ENCODE measurements around the gene STAT5A.

Gene STAT5A

GRCh38 chr17:42275527-42276358 is 12.6 kb upstream of the STAT5A start (continued):
- TF ChIP-seq PRDM4 (tag by site-specific recombination; IDR thresholded peaks at IDR 0.05) (no peak), ZSCAN4 (tag by site-specific recombination; IDR thresholded peaks at IDR 0.05) (no peak), ZNF514 (tag by site-specific recombination; IDR thresholded peaks at IDR 0.05) (no peak), KLF9 (tag by site-specific recombination; IDR thresholded peaks at IDR 0.05; ENCODE audit: low read depth) (peak; percentile 49), SP2 (tag by site-specific recombination; IDR thresholded peaks at IDR 0.05) (no peak), ZBTB26 (tag by site-specific recombination; optimal IDR thresholded peaks at IDR 0.05) (peak; percentile 67), ZNF169 (tag by site-specific recombination; IDR thresholded peaks at IDR 0.05) (no peak), ZNF626 (tag by site-specific recombination; IDR thresholded peaks at IDR 0.05) (no peak), BCL11B (tag by site-specific recombination; IDR thresholded peaks at IDR 0.05; ENCODE audit: low read depth) (no peak), SETDB1 (IDR thresholded peaks at IDR 0.05; ENCODE audit: insufficient read length, low read length) (no peak), ZNF747 (tag by site-specific recombination; IDR thresholded peaks at IDR 0.05) (no peak), ZBTB20 (tag by site-specific recombination; IDR thresholded peaks at IDR 0.05) (peak; percentile 69), WT1 (tag by site-specific recombination; IDR thresholded peaks at IDR 0.05) (no peak), ZNF423 (tag by site-specific recombination; IDR thresholded peaks at IDR 0.05) (no peak), KLF10 (tag by site-specific recombination; IDR thresholded peaks at IDR 0.05) (no peak), ZNF239 (tag by site-specific recombination; IDR thresholded peaks at IDR 0.05) (no peak), ZSCAN23 (tag by site-specific recombination; IDR thresholded peaks at IDR 0.05) (no peak), ZNF24 (tag by site-specific recombination; IDR thresholded peaks at IDR 0.05) (no peak), ZIC2 (tag by site-specific recombination; IDR thresholded peaks at IDR 0.05) (peak; percentile 64), ZBTB49 (tag by site-specific recombination; IDR thresholded peaks at IDR 0.05; ENCODE audit: low read depth) (no peak), HIC1 (tag by site-specific recombination; IDR thresholded peaks at IDR 0.05) (no peak), ZNF341 (tag by site-specific recombination; IDR thresholded peaks at IDR 0.05; ENCODE audit: low read depth) (peak; percentile 90), GLIS2 (tag by site-specific recombination; IDR thresholded peaks at IDR 0.05) (peak; percentile 93), CTCF (tag by site-specific recombination; IDR thresholded peaks at IDR 0.05) (no peak), ZNF174 (tag by site-specific recombination; IDR thresholded peaks at IDR 0.05) (no peak), ZNF248 (tag by site-specific recombination; IDR thresholded peaks at IDR 0.05) (no peak), MZF1 (tag by site-specific recombination; IDR thresholded peaks at IDR 0.05; ENCODE audit: borderline replicate concordance) (no peak), ZNF561 (tag by site-specific recombination; IDR thresholded peaks at IDR 0.05; ENCODE audit: borderline replicate concordance) (peak; percentile 58; the same call in 1 of the 2 replicates), ZNF558 (tag by site-specific recombination; IDR thresholded peaks at IDR 0.05) (no peak), ZNF19 (tag by site-specific recombination; IDR thresholded peaks at IDR 0.05; ENCODE audit: low read depth) (no peak)
